Activated gamma-delta T cell treated with Interleukin-2 at 50 U/mL for 16 hours (primary cell): ENCODE measurements around the gene BSPRY.
"Not testable (repeated sequence)": the region's sequence is repeated elsewhere in the genome, so short reads cannot be mapped to it uniquely, and the experiment has no call there.

ENCODE experiments used
- DNase-seq: peaks from one replicate; pipeline ENCODE4 v3.0.0-alpha.2; 2020

The BSPRY gene

GRCh38 chr9:113343732-113344231 is 5.6 kb upstream of the BSPRY start:
- DNase-seq, result no peak

GRCh38 chr9:113345190-113345589 is 4.2 kb upstream of the BSPRY start:
- no peak for DNase-seq

- no peak for DNase-seq
These were observed 3.7 kb upstream of the BSPRY start for GRCh38 chr9:113345671-113346070.

- DNase-seq, result no peak
These were observed 904 bp upstream of the BSPRY start for GRCh38 chr9:113348437-113348836.

- no peak for DNase-seq
These were observed 286 bp upstream of the BSPRY start for GRCh38 chr9:113349066-113349444.

- DNase-seq, result no peak
These were observed 843 bp downstream of the BSPRY start for GRCh38 chr9:113350107-113350661.

- no peak for DNase-seq
These were observed 1.6 kb downstream of the BSPRY start for GRCh38 chr9:113350937-113351336.

- no peak for DNase-seq
These were observed 2.7 kb downstream of the BSPRY start for GRCh38 chr9:113352006-113352405.

GRCh38 chr9:113352411-113352810 is 3.1 kb downstream of the BSPRY start:
- DNase-seq, result no peak

- no peak for DNase-seq
These were observed 5.8 kb downstream of the BSPRY start for GRCh38 chr9:113355040-113355596.

- DNase-seq, result no peak
These were observed 7.4 kb downstream of the BSPRY start for GRCh38 chr9:113356686-113357292.

GRCh38 chr9:113359385-113359784 is 10.0 kb downstream of the BSPRY start:
- no peak for DNase-seq

GRCh38 chr9:113360242-113360842 is 11.0 kb downstream of the BSPRY start:
- no peak for DNase-seq

GRCh38 chr9:113361304-113362018 is 12.1 kb downstream of the BSPRY start:
- DNase-seq, result no peak

GRCh38 chr9:113363336-113363735 is 14.0 kb downstream of the BSPRY start:
- no peak for DNase-seq

- DNase-seq, result no peak
These were observed 15.6 kb downstream of the BSPRY start for GRCh38 chr9:113364951-113365350.

- DNase-seq, result not testable (repeated sequence)
These were observed 16.3 kb downstream of the BSPRY start for GRCh38 chr9:113365652-113366051.

- DNase-seq, result no peak
These were observed 19.1 kb downstream of the BSPRY start for GRCh38 chr9:113368348-113368981.

GRCh38 chr9:113368982-113369854 is 19.9 kb downstream of the BSPRY start:
- no peak for DNase-seq

GRCh38 chr9:113369855-113370140 is 20.5 kb downstream of the BSPRY start:
- DNase-seq, result no peak

GRCh38 chr9:113370806-113371325 is 21.5 kb downstream of the BSPRY start:
- DNase-seq, result no peak

- no peak for DNase-seq
These were observed 22.7 kb downstream of the BSPRY start for GRCh38 chr9:113372059-113372458.
